NCI-H187 (cell line): ENCODE results near the gene THOC7.

ENCODE experiments used
- DNase-seq, 2 experiments: peaks; one replicate each; lab custom pipeline; 2025; lab: John Stamatoyannopoulos, UW

Gene THOC7

GRCh38 chr3:63878394-63879060, 14.9 kb upstream of the THOC7 start:
- DNase-seq, result no peak

- DNase-seq, result no peak
These were observed 14.3 kb upstream of the THOC7 start for GRCh38 chr3:63877737-63878393.

DNA sequence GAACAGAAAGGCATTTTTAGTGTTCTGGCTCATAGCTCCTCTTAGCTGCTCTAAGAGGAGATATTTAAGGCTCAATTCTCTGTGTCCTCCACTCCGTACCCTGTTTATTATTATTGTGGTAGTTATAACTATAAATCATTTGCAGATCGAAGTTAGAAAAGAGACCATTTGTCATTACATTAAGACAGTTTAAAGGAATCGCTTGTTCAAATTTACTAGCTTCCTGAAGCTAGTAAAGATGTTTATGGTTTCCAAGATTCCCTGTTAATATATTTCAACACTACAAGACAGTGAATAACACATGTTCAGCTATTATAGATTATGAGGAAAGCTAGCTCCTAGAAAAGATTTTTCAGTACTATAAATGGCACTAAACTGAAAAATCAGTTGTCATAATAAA, 12.7 kb upstream of the THOC7 start:
- DNase-seq, result no peak

DNA sequence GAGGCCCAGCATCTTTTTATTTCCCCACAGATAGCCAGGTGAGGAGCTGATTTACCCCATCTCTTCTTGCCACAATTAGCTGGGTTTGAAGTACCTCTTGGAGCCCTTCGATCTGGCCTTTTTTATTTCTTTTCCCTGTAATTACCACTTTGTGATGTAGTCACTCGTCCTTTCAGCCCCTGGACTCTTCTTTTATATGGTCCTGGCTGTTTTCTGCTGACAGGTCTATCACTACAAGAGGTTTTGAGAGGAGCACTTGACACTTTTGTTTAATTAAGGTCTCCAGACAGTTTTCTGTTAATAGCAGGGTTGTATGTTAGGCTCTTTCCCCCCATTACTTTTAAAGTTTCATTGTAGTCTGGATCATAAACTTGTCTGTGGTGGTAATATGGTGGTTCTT, 11.9 kb upstream of the THOC7 start:
- no peak for DNase-seq

DNA sequence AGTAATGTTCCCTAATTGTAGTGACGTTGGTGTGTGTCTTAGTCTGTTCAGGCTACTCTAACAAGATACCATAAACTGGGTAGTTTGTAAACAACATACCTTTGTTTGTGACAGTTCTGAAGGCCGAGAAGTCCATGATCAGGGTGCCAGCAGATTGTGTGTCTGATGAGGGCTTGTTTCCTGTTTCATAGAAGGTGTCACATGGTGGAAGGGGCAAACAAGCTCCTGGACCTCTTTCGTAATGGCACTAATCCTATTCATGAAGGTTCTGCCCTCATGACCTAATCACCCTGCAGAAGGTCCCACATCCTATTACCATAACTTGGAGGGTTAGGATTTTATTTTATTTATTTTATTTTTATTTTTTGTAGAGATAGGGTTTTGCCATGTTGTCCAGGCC, 11.2 kb upstream of the THOC7 start:
- DNase-seq, result no peak

DNA sequence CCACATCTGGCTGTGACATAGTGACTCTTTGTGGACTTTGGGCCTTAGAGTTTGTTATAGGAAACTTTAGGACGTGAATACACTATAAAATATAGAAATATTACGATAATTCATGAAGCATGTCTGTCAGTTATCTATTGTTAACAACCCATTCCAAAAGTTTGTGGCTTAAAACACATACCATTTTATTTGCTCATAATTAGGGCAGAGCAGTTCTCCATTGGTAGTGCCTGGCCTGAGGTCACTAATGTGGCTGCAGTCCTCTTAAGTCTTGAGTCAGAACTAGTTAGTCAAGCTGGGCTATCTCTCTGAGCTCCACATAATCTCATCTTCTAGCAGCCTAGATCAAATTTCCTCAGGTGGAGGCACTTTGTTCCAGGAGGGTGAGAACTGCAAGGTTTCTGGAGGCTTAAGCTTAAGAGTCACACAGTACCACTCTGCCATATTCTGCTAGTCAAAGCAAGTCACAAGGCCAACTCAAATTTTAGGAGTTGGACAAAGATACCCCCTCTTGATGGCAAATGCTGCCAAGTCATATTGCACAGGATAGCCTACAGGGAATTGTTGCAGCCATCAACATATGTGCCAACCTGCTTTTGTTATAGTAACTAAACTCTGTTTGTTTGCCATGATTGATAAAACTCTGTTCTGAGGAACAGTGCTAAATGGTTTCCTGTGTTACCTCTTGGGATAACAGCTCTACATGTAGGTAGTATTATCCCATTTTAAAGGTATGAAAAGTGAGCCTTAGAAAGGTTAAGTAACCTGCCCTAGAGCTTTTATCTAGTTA, 8.7 kb upstream of the THOC7 start:
- DNase-seq, result no peak

GRCh38 chr3:63870615-63871005, 7.0 kb upstream of the THOC7 start:
- DNase-seq, result no peak

DNA sequence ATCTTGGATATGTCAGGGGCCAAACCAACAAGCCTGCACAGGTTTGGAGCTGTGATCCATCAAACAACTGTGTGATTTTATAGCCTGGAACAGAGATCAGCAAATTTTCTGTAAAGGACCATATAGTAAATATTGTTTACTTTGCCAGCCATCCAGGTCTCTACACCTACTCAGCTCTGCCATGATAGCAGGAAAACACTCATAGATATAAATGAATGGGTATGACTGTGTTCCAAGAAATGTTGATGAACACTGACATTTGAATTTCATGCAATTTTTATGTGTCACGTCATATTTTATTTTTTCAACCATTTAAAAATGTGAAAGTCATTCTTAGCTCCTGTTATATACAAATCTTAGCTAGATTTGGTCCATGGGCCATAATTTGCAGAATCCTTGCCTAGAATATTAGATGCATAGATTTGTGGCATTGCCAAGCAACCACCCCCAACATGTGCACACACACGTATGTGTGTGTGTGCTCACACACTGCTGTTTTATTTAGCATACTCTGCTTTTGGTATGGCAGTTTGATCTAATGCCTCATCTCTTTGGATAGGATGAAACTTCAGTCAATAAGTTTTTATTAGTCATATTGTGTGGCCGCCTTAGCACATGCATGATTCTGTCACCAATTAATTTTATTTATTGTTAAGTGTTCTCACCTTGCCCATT, 6.5 kb upstream of the THOC7 start:
- no peak for DNase-seq

DNA sequence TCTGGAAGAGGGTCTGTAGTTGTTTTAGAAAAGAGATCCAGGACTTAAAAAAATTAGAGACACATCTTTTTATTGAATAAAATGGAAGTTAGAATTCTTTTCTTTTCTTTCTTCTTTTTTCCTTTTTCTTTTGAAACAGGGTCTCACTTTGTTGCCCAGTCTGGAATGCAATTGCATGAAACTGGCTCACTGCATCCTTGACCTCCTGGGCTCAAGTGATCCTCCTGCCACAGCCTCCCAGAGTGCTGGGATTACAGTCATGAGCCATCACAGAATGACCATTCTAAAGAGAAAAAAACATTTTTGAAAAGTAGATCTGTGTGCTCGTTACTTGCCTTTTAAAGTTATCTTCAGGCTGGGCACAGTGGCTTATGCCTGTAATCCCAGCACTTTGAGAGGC, 3.6 kb upstream of the THOC7 start:
- no peak for DNase-seq

DNA sequence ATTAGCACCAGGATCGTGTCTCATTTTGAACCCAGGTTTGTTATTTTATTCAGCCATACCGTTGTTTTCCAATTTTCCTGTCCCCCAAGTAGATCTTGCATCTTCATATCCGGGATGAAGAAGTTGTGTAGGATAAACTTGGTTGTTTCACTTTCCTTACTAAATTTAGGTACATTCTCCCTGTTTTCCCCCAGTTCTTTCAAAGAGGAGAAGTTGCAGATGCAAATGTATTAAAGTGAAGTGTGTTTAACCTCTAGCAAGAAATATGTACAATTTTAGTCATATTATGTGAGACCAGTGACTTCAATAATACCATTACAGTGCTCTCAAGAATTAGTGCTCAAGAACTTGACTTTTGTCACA, 1.3 kb upstream of the THOC7 start:
- no peak for DNase-seq

GRCh38 chr3:63864008-63864964, 681 bp upstream of the THOC7 start:
- no peak for DNase-seq

DNA sequence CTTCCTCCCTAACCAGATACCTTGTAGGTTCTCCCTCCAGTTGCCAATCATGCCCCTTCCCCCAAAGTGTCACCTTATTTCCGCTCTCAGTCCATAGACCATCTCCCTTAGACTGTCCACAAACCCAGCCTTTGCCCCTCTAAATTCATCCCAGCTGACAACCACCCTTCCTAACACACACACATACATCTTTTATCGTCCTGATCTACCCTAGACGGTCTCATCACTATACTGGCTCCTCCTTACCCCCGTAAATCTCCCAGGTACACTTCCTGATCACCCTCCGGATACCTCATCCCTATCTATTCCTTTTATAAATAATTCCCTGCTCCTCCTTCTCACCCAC, 828 bp downstream of the THOC7 start:
- DNase-seq, result no peak

- no peak for DNase-seq
These were observed 2.3 kb downstream of the THOC7 start for GRCh38 chr3:63861306-63861705.

- DNase-seq, result no peak
These were observed 2.8 kb downstream of the THOC7 start for GRCh38 chr3:63860776-63861175.

DNA sequence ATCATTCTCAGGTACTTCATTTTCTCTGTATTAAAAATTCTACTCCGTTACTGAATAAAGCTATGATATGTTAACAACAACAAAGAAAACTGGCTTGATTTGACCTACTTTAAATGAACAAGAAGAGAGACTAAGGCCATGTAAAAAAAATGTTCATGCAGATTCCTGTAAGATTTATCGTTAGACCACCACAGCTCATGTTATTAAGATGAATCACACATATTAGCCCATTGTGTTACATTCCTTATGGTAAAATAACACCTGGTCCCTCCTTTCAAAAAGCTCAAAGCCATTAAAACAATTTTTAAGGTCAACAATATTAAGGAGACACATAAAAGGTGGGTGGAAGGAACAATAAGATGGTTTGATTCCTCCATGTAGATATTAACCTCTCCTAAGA, 6.3 kb downstream of the THOC7 start:
- DNase-seq, result no peak

DNA sequence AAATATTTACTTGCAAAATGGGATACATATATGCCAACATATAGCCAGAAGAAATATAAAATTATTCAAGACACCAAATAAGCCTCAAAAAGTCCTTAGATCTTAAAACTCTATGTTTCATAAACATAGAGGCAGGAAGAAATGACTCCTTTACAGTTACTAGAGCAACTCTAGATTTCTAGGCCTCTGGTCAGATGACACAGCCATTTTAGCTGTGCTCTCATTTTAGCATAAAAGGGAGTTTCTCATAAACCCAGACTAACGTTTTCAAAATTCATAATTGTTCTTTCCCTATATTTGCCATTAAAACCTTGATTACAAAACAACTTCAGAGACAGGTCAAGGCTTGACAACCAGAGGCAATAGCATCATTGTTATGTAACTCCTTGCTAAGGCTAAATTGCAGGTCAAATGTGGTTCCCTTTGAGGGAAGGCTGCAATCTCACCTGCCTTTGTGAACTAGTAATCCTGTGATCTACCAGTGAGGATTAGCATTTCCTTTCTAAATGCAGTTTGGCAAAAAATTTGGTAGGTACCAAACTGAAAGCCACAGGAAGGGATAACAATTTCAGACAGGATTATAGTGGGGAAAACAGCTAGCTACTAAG, 8.2 kb downstream of the THOC7 start:
- no peak for DNase-seq

- no peak for DNase-seq
These were observed 10.5 kb downstream of the THOC7 start for GRCh38 chr3:63853106-63853505.

DNA sequence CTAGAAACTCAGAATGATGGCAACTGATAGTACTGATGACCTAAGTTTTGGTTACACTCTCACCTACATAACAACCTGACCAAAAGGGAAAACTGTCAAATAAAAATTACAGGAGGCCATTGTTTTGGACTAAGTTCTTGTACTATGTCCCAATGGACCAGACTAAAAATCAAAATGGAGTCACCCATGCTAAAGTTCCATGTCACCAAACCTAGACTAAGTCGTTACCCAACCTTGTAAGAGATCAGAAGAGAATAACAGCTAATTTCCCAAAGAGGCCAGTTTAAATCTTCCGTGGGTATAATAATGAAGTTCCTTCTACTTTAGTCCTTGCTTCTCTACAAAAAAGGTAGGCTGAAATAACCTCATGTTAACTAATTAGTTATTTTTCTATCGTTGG, 12.3 kb downstream of the THOC7 start:
- no peak for DNase-seq

DNA sequence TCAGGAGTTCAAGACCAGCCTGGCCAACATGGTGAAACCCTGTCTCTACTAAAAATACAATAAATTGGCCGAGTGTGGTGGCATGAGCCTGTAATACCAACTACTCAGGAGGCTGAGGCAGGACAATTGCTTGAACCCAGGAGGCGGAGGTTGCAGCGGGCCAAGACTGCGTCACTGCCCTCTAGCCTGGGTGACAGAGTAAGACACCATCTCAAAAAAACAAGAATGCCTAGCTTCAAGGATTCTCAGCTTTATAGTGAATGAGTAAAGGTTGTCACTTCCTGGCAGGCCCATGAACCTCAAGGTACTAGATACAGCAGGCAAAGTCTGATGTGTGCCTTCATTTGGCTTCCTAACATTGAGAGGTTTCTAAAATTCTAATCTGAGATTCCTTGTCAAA, 14.4 kb downstream of the THOC7 start:
- no peak for DNase-seq

DNA sequence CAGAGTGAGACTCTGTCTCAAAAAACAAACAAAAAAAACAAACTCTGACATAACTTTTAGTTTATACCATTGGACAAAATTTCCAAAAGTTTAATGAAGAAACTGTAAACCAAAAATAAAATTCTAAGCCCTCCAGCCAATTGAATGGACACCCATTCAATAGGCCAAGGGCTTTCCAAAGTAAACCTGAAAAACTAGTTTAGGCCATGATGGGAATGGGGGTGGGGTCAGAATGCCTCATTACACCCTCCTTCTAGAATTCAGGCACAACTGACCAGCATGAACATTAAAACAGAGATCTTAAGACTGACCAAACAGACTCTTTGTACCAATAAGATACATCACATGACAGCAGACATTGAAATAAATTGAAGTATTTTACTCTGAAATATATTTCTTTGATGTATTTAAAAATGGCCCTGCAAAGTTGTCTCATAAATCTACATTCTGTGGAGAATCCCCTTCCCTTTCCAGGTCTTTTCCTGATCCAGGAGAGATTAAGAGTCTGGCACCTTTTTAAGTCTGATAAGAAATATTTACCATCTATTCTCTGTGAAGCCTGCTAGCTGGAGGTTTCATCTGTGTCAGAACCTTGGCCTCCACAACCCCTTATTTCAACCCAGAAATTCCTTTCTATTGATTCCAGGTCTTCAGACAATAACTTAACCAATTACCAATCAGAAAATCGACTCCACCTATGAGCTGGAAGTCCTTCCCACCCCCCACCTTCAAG, 15.7 kb downstream of the THOC7 start:
- no peak for DNase-seq

- DNase-seq, result no peak
These were observed 18.4 kb downstream of the THOC7 start for GRCh38 chr3:63845215-63845614.
